ENCODE data around the gene DCTD.

DCTD gene

DNA sequence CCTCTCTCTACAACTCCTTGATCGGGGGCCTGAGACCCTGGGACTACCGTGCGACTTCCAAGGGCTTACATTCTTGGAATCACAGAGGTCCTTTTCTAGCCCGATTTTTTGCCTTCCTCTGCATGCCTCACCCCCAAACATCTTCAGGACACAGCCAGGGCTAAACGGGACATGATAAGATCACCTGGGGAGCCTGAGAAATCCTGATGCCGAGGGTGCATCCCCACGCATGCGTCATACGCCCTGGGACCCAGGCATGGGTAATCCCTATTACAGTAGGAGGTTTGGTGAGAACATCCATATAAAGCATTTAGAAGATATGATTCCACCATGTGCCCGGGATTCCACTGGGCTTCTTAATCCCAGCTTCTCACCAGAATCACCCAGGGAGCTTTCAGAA, 77.1 kb downstream of the DCTD start:
- Histone ChIP-seq H3K4me1 (ENCODE audit: control insufficient read depth, insufficient read depth, low read length) (no peaks in the 10 kb centered on the region), H3K27ac (ENCODE audit: low read depth, low read length) (no peak overlapping the region), H3K36me3 (ENCODE audit: control insufficient read depth, insufficient read depth, low read length) (no peaks in the 10 kb centered on the region), H3K4me3 (ENCODE audit: low read length) (no peak overlapping the region), H3K27me3 (ENCODE audit: control insufficient read depth, insufficient read depth, low read length) (no peaks in the 10 kb centered on the region), H3K9ac (ENCODE audit: low read length) (no peak overlapping the region)
